ENCODE measurements around the gene HIVEP1. TPM values are rescaled to one million over a fixed set of nuclear protein-coding genes. Genes with fewer than 3 reads are reported as not detected.

The HIVEP1 gene
- total RNA-seq, 4 donors from 2014 or later = 21.6 to 59.4 (median 34.5) TPM

DNA sequence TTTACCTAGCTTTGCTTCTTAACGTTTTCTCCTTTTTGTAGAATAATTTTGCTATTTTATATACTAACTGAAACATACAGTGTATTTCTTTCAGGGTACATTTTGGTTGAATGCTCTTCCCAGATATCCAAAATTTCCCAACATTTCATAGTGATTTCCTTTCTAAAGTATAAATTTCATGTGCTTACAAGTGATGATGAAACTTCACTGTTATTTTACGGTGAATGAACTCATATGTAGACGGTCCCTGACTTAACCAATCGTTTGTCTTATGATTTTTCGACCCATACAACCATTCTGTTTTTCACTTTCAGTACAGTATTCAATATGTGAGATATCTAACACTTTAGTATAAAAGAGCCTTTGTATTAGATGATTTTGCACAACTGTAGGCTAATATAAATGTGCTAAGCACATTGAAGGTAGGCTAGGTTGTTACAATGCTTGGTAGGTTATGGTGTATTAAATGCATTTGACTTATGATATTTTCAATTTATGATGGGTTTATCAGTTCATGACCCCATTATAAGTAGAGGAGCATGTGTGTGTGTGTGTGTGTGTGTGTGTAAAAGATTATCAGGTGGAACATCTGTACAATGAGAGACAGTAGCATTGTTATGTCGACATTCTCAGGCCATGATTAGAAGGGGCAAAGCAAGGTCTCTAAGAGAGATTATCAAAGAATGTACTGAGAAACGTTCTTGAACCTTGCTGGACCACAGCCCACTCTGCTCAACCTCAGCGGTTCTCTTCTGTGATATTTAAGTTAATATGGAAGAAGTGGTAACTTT lies 20.9 kb downstream of the HIVEP1 start:
- TF ChIP-seq, protein P1, sequence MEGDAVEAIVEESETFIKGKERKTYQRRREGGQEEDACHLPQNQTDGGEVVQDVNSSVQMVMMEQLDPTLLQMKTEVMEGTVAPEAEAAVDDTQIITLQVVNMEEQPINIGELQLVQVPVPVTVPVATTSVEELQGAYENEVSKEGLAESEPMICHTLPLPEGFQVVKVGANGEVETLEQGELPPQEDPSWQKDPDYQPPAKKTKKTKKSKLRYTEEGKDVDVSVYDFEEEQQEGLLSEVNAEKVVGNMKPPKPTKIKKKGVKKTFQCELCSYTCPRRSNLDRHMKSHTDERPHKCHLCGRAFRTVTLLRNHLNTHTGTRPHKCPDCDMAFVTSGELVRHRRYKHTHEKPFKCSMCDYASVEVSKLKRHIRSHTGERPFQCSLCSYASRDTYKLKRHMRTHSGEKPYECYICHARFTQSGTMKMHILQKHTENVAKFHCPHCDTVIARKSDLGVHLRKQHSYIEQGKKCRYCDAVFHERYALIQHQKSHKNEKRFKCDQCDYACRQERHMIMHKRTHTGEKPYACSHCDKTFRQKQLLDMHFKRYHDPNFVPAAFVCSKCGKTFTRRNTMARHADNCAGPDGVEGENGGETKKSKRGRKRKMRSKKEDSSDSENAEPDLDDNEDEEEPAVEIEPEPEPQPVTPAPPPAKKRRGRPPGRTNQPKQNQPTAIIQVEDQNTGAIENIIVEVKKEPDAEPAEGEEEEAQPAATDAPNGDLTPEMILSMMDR (IDR thresholded peaks at IDR 0.05) = no peak
- ATAC-seq (ENCODE audit: low FRiP score) (no peak), DNase-seq (ENCODE audit: low spot score) (no peak)

DNA sequence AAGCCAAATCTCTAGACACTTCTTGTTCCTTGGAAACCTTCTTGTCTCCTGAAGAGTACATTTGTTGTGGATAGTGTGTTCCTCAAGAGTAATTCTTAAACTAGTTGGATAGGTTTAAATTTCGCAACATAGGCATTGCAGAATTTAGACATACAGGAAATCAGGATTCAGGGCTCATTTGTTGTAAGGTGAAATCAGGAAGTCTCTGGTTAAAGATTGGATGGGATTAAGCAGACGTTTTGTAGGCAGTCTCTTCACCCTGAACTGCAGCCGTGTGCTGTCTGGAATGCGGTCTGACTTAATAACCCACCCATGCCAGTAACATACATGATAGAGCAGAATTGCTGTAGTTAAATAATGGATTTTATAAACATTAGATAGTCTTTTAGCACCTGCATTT lies 21.7 kb downstream of the HIVEP1 start:
- DNase-seq (ENCODE audit: low spot score) (no peak), ATAC-seq (ENCODE audit: low FRiP score) (peak; percentile 84)
- TF ChIP-seq, protein P1 (IDR thresholded peaks at IDR 0.05) = no peak

DNA sequence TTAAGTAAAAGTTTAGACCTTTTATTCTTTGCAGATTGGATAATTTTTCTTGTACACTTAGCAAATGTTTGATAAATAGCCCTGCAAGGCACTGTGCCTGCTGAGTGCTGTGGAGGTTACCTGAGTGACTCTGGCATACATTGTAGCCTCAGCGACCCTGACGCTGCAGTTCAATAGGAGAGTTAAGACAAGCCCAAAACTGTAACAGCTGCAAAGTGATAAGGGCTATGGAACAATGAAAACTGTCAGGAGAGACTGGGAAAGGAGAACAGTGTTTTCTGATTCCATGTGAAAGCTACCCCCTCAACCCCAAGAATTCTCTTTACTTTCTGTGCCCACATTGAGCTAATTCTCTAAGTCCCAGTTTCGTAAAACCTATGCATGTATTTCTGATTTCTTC lies 22.2 kb downstream of the HIVEP1 start:
- TF ChIP-seq, protein P1 (IDR thresholded peaks at IDR 0.05) = no peak
- ATAC-seq (ENCODE audit: low FRiP score) = no peak
- no peak for DNase-seq (ENCODE audit: low spot score)

DNA sequence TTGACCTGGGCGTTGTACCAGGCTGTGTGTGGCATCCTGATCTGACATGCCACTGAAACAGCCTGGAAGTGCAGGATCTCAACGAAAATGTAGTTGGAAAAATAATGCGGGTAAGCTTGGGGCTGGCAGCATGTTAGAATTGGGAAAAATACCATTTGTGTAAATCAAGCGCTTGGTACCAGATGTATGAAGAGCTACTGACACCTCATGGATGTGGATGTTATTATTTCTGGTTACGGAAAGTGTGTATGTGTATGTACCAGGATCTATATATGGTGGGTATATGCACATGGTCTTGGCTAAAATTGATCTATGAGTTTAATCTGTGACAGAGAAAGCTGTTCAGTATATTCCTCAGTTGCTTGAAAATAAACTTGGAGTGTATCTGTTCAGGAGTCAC lies 22.7 kb downstream of the HIVEP1 start:
- DNase-seq (ENCODE audit: low spot score) = no peak
- no peak for ATAC-seq (ENCODE audit: low FRiP score)
- TF ChIP-seq, protein P1 (IDR thresholded peaks at IDR 0.05) = no peak

DNA sequence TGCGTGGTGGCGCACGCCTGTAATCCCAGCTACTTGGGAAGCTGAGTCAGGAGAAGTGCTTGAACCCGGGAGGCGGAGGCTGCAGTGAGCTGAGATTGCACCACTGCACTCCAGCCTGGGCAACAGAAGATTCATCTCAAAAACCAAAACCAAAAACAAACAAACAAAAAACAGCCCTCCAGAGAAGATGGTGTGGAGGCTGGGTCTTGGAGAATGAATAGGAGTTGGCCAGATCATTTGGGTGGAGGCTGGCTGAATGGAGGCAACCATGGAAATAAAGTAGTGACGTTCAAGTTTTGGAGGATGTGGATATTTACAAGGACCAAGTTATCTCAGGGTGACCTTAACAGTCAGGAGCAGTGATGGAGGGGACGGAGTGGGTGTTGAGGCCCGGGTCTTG lies 24.7 kb downstream of the HIVEP1 start:
- ATAC-seq (ENCODE audit: low FRiP score) (no peak), DNase-seq (ENCODE audit: low spot score) (no peak)
- TF ChIP-seq, protein P1 (IDR thresholded peaks at IDR 0.05) = no peak

DNA sequence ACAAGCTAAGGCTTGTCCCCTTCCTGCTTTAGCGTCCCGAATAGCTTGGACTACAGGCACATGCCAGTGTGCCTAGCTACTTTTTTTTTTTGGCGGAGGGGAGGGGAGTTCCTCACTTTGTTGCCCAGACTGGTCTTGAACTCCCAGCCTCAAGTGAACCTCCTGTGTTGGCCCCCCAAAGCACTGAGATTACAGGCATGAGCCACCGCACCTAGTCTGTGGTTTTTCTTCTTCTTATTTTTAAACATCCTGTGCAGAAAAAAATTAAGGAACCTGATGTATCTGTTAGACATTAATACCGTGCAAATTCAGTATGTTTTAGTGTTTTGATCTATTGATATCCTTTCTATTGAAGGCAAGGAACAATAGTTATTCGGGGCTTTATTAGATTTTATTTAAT lies 25.7 kb downstream of the HIVEP1 start:
- no peak for ATAC-seq (ENCODE audit: low FRiP score)
- TF ChIP-seq, protein P1 (IDR thresholded peaks at IDR 0.05) = no peak
- no peak for DNase-seq (ENCODE audit: low spot score)
